Fibroblast of mammary gland (primary cell): ENCODE data around the gene EPB42.

Experiments
- DNase-seq: peaks from one replicate; pipeline ENCODE4 v3.0.0-alpha.2; 2010; ENCODE audit warnings: low read depth
- H3K4me3 ChIP-seq: 2 replicates; pipeline ENCODE4 v1.5.1; 2011; ENCODE audit warnings: low read depth, mild to moderate bottlenecking, low read length, moderate library complexity; ENCODE audit not compliant: control insufficient read depth
- CTCF ChIP-seq: conservative IDR thresholded peaks from 2 replicates; pipeline ENCODE4 v1.5.1; 2011; ENCODE audit warnings: low read depth, low read length, inconsistent platforms; ENCODE audit not compliant: control insufficient read depth, insufficient read depth

EPB42 gene

GRCh38 chr15:43221422-43221821 lies 604 bp upstream of the EPB42 start:
- no peak for TF ChIP-seq CTCF
- H3K4me3 ChIP-seq: no peak overlapping the region
- no peak for DNase-seq

DNA sequence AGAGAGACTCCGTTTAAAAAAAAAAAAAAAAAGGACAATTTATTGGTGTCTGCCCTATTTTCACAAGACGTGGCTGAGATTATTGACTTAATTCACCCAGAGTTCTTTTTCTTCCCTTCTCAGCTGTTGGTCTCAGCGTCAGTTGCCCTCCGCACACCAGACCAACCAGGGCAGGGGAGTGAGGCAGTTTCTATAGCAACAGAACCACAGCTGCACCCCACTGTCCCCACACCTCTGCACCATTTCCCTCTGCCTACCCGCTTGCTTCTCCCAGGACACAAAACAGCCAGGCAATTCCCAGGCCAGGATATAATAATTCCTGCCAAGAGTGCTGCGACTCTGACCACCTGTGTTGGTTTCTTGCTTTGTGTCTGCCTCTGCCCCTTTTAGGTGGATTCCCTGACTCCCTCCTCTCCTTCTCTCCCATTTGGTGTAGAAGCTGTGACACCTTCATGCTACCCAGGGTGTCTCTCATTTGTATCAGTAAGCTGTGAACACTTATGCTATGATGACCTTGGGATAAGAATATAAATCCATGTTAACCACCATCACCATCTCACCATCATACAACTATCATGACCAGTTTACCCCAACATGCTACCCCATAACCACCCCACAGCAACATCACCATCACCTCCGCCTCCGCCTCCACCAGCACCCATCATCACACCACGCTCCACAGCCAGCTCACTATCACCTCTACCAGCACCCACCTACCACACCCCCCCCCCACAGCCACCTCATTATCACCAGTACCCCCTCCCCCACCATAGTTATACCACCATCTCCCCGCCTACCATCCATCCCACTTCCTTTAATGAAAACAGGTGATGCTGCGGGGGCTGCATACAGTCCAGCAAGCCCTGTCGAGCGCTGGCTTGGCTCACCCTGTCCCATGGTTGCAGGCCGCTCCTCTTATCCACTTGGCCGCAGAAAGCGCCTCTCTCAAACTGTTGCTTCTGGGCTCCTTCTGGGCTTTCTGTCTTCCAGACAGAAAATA lies 589 bp downstream of the EPB42 start:
- no peak for TF ChIP-seq CTCF
- no peak overlapping the region for H3K4me3 ChIP-seq
- no peak for DNase-seq

DNA sequence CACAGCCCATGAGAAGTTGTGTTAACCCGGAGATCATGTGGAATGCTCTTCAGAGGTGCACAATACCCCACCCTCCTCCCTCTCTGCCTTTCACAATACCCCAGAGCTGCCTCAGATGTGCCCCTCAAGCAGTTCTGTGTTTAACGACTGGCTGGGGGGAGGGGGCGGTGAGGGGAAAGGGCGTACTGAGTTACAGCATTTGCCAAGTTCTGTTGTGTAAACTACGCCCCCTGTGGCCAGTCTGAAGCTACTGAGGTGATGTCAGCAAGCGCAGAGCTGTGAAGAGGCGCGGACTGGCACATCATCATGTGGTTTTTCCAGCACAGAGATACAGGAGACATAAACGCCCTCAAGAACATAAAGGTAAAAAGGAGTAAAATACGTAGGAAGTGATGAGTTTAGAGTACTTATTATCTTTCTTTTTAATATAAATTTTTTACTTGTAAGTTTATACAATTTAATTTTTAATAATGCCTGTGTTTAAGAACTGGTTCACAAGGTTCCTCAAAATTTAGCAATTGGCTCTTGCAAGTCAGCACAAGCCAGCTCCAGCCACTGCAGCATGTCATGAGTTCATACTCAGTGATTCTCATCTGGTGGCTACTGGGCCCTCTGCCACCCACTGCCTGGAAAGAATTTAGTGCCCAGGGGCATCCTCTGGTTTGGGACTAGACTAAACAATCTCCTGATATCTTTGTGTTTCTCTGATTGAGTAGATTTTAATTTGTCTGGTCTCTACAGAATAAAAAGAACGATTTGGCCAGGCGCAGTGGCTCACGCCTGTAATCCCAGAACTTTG lies 1.7 kb downstream of the EPB42 start:
- no peak overlapping the region for H3K4me3 ChIP-seq
- peak; percentile 21 for TF ChIP-seq CTCF
- DNase-seq: peak; percentile 19

DNA sequence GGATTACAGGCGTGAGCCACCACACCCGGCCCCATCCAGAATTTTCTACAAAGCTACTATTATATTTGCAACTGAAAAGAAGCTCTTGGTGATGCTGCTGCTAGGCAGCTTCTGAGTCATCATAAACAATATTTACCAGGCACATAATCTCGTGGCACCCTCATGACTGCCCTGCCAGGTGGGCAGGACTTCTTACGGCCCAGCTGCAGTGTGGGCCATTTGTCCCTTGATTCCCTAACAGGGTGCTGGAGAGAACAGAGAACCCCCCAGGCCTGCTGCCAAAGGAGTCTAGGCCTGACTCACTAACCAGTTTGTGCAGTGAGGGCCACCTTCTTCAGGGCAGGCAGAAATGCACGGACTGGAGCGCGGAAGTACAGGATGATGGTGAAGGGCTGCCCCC lies 4.9 kb downstream of the EPB42 start:
- TF ChIP-seq CTCF: no peak
- DNase-seq: no peak
- H3K4me3 ChIP-seq: no peak overlapping the region

- DNase-seq: no peak
- no peak overlapping the region for H3K4me3 ChIP-seq
- no peak for TF ChIP-seq CTCF
These were observed 6.1 kb downstream of the EPB42 start for GRCh38 chr15:43214592-43215295.

DNA sequence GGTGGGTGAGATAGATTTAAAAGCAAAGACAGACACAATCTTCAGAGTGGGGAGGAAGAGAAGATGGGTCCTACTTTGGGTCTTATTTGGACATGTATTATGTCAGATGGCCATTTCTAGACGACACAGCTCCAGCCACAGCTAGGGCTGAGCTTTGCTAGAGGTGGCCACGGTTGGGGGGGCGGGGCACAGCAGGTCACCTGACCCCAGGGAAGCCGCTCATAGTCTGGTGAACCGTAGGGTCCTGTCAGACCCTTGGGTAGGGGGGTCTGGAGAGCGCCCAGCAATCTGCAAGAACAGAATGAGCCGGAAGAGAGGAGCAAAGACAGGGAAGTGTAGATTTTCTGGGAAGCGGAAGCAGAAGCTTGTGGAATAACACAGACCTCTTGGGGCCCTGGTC lies 6.6 kb downstream of the EPB42 start:
- H3K4me3 ChIP-seq: no peak overlapping the region
- no peak for DNase-seq
- no peak for TF ChIP-seq CTCF
